ENCODE results near the gene SMIM1.

DNA sequence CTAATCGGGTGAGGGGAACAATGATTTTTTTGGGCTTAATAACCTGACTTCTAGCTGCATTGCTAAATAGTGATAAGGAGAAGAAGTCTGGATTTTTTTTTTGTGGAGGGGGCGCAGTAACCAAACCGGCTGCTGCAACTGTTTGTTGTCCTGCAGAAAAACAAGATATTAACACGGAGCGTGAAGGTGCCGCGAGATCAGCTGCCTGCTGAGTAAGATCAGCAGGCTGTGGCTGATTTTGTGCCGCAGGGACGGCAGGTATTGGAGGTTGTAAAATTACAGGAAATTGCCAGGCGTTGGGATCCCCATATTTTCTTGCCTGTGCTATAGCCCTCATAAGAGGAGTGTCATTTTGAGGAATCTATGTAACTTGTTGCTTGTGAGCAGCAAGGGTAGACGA is 32.5 kb downstream of the SMIM1 start:
- no peak for TF ChIP-seq POLR2A (IDR thresholded peaks at IDR 0.05; ENCODE audit: borderline replicate concordance, extremely low read depth, insufficient read depth, insufficient read length)
- TF ChIP-seq, protein P1, sequence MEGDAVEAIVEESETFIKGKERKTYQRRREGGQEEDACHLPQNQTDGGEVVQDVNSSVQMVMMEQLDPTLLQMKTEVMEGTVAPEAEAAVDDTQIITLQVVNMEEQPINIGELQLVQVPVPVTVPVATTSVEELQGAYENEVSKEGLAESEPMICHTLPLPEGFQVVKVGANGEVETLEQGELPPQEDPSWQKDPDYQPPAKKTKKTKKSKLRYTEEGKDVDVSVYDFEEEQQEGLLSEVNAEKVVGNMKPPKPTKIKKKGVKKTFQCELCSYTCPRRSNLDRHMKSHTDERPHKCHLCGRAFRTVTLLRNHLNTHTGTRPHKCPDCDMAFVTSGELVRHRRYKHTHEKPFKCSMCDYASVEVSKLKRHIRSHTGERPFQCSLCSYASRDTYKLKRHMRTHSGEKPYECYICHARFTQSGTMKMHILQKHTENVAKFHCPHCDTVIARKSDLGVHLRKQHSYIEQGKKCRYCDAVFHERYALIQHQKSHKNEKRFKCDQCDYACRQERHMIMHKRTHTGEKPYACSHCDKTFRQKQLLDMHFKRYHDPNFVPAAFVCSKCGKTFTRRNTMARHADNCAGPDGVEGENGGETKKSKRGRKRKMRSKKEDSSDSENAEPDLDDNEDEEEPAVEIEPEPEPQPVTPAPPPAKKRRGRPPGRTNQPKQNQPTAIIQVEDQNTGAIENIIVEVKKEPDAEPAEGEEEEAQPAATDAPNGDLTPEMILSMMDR (IDR thresholded peaks at IDR 0.05 in 2 of 3, conservative IDR thresholded peaks at IDR 0.05 in 1 of 3; ENCODE audit: borderline replicate concordance in 1 of 3, insufficient read depth in 1 of 3, low read depth in 2 of 3, low read length in 2 of 3), result no peak
- no peak for TF ChIP-seq ZFX (IDR thresholded peaks at IDR 0.05)
- no peak for TF ChIP-seq EZH2 (IDR thresholded peaks at IDR 0.05)
- no peak for TF ChIP-seq YY1 (IDR thresholded peaks at IDR 0.05; ENCODE audit: extremely low read depth, insufficient replicate concordance, low read depth, low read length)
- TF ChIP-seq POLR2AphosphoS5 (IDR thresholded peaks at IDR 0.05; ENCODE audit: low read depth, low read length), result no peak
- TF ChIP-seq SIN3A (IDR thresholded peaks at IDR 0.05; ENCODE audit: low read depth), result no peak
- no peak for TF ChIP-seq CEBPB (IDR thresholded peaks at IDR 0.05; ENCODE audit: low read depth)
- no peak for TF ChIP-seq RAD21 (IDR thresholded peaks at IDR 0.05; ENCODE audit: low read depth)
- no peak for TF ChIP-seq TCF7L2 (IDR thresholded peaks at IDR 0.05; ENCODE audit: borderline replicate concordance, extremely low read depth, insufficient read depth, insufficient read length)
